ENCODE data around the gene CPE.

The CPE gene

DNA sequence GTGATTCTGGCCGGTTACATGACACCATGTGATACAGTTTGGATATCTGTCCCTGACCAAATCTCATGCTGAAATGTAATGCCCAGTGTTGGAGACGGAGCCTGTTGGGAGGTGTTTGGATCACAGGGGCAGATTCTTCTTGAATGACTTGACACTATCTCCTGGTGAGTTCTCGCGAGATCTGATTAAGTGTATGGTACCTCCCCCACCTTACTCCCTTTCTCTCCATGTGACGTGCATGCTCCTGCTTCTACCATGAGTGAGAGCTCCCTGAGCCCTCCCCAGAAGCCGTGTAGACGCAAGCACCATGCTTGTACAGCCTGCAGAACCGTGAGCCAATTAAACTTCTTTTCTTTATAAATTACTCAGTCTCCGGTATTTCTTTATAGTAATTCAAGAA is 23.6 kb downstream of the CPE start:
- Histone ChIP-seq H3K4me1 (ENCODE audit: insufficient read depth, low read length, severe bottlenecking) (no peaks in the 10 kb centered on the region), H4K20me1 (ENCODE audit: insufficient read depth, low read length) (no peaks in the 10 kb centered on the region), H2AFZ (ENCODE audit: low read length) (no peak overlapping the region), H3K4me3 (ENCODE audit: low read depth, low read length, poor library complexity, severe bottlenecking) (no peak overlapping the region), H3K9me3 (ENCODE audit: low read length) (no peaks in the 10 kb centered on the region), H3F3A (ENCODE audit: insufficient read depth, low read length) (no peaks in the 10 kb centered on the region), H3K27me3 (ENCODE audit: insufficient read depth, low read length) (no peaks in the 10 kb centered on the region; the same call in 1 of the 2 replicates), H3K9me2 (ENCODE audit: low read depth, low read length) (no peaks in the 10 kb centered on the region), H3K27ac (ENCODE audit: low read depth, low read length, poor library complexity, severe bottlenecking) (no peak overlapping the region), H3K36me3 (ENCODE audit: insufficient read depth, low read length) (no peaks in the 10 kb centered on the region), H3K4me2 (ENCODE audit: low read length) (no peak overlapping the region), H3K9ac (ENCODE audit: low read length) (no peak overlapping the region), H3K79me2 (ENCODE audit: insufficient read depth, low read length) (no peaks in the 10 kb centered on the region)
- TF ChIP-seq, protein P1, sequence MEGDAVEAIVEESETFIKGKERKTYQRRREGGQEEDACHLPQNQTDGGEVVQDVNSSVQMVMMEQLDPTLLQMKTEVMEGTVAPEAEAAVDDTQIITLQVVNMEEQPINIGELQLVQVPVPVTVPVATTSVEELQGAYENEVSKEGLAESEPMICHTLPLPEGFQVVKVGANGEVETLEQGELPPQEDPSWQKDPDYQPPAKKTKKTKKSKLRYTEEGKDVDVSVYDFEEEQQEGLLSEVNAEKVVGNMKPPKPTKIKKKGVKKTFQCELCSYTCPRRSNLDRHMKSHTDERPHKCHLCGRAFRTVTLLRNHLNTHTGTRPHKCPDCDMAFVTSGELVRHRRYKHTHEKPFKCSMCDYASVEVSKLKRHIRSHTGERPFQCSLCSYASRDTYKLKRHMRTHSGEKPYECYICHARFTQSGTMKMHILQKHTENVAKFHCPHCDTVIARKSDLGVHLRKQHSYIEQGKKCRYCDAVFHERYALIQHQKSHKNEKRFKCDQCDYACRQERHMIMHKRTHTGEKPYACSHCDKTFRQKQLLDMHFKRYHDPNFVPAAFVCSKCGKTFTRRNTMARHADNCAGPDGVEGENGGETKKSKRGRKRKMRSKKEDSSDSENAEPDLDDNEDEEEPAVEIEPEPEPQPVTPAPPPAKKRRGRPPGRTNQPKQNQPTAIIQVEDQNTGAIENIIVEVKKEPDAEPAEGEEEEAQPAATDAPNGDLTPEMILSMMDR (IDR thresholded peaks at IDR 0.05; ENCODE audit: low read length), result no peak
- no peak for TF ChIP-seq EZH2 (IDR thresholded peaks at IDR 0.05; ENCODE audit: borderline replicate concordance, low read length)

DNA sequence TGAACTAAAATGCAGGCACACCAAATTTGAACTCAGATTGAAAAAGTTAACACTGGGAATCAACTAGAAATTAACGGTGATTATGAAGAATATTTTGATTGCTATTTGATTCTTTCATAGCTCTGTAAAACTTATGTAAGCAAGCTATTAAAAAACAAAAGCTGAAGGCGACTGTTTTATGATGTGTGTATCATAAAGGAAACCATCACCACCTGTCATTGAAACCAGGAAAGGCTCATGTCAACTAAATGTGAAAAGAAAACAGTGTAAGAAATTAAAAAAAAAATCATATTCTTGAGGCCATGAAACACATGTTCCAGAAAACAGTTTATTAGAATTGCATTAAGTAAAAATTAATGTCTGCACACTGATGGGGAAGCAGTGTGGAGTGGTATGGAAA is 24.2 kb downstream of the CPE start:
- H3K9ac ChIP-seq (ENCODE audit: low read length), result no peak overlapping the region
- H3K36me3 ChIP-seq (ENCODE audit: insufficient read depth, low read length), result no peaks in the 10 kb centered on the region
- no peak overlapping the region for H3K4me3 ChIP-seq (ENCODE audit: low read depth, low read length, poor library complexity, severe bottlenecking)
- H3K79me2 ChIP-seq (ENCODE audit: insufficient read depth, low read length), result no peaks in the 10 kb centered on the region
- H3K27ac ChIP-seq (ENCODE audit: low read depth, low read length, poor library complexity, severe bottlenecking), result no peak overlapping the region
- H3K27me3 ChIP-seq (ENCODE audit: insufficient read depth, low read length), result no peaks in the 10 kb centered on the region; the same call in 1 of the 2 replicates
- H3K9me3 ChIP-seq (ENCODE audit: low read length), result no peaks in the 10 kb centered on the region
- no peaks in the 10 kb centered on the region for H3K9me2 ChIP-seq (ENCODE audit: low read depth, low read length)
- H3F3A ChIP-seq (ENCODE audit: insufficient read depth, low read length), result no peaks in the 10 kb centered on the region
- H3K4me1 ChIP-seq (ENCODE audit: insufficient read depth, low read length, severe bottlenecking), result no peaks in the 10 kb centered on the region
- no peak for TF ChIP-seq EZH2 (IDR thresholded peaks at IDR 0.05; ENCODE audit: borderline replicate concordance, low read length)
- TF ChIP-seq, protein P1 (IDR thresholded peaks at IDR 0.05; ENCODE audit: low read length), result no peak
- H4K20me1 ChIP-seq (ENCODE audit: insufficient read depth, low read length), result no peaks in the 10 kb centered on the region
- no peak overlapping the region for H2AFZ ChIP-seq (ENCODE audit: low read length)
- H3K4me2 ChIP-seq (ENCODE audit: low read length), result no peak overlapping the region

DNA sequence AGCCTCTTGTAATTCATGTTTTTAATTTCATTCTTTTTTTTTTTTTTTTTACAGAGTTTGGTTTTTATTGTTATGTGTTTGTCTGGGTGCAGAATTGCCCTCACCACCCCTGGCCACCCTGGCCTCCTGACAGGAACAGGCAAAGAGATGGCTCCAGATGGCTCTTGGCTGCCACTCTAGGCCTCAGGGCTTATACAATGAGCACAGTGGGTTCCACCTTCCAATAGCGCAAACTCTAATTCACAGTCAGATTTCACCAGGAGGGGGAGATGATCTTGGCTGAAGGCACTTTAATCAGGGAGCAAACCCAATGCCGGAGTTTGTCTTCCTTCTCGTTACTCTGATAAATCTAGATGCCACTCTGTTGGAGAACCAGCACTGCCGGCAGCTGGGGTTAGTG is 24.8 kb downstream of the CPE start:
- no peak for TF ChIP-seq EZH2 (IDR thresholded peaks at IDR 0.05; ENCODE audit: borderline replicate concordance, low read length)
- TF ChIP-seq, protein P1 (IDR thresholded peaks at IDR 0.05; ENCODE audit: low read length), result no peak
- H3K36me3 ChIP-seq (ENCODE audit: insufficient read depth, low read length), result no peaks in the 10 kb centered on the region
- no peaks in the 10 kb centered on the region for H3K79me2 ChIP-seq (ENCODE audit: insufficient read depth, low read length)
- H3K27me3 ChIP-seq (ENCODE audit: insufficient read depth, low read length), result no peaks in the 10 kb centered on the region; the same call in 1 of the 2 replicates
- no peak overlapping the region for H2AFZ ChIP-seq (ENCODE audit: low read length)
- no peaks in the 10 kb centered on the region for H3K9me3 ChIP-seq (ENCODE audit: low read length)
- no peak overlapping the region for H3K27ac ChIP-seq (ENCODE audit: low read depth, low read length, poor library complexity, severe bottlenecking)
- H3K4me2 ChIP-seq (ENCODE audit: low read length), result no peak overlapping the region
- no peaks in the 10 kb centered on the region for H4K20me1 ChIP-seq (ENCODE audit: insufficient read depth, low read length)
- no peaks in the 10 kb centered on the region for H3K9me2 ChIP-seq (ENCODE audit: low read depth, low read length)
- H3K4me1 ChIP-seq (ENCODE audit: insufficient read depth, low read length, severe bottlenecking), result no peaks in the 10 kb centered on the region
- H3K9ac ChIP-seq (ENCODE audit: low read length), result no peak overlapping the region
- H3F3A ChIP-seq (ENCODE audit: insufficient read depth, low read length), result no peaks in the 10 kb centered on the region
- no peak overlapping the region for H3K4me3 ChIP-seq (ENCODE audit: low read depth, low read length, poor library complexity, severe bottlenecking)

Data from OCI-LY1 (cell line).